ENCODE results near the gene ADAM17.

DNA sequence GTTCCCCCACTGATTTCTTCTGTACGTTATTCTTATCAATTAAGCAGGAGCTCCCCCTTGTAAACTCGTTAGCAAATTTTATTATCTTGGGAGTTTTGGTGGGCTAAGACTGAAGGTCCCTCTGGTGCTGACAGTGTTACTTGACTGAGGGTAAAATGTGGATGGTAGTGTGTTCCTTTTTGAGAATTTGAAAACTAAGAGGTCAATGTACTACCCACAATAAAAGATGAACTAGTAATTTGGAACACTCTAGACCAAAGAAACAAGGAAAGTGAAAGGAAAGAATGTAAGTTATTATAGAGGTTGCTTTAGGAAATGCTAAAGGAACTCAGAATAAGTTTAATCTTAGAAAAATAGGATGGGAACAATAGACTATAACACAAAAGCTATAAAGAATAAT, 40.1 kb upstream of the ADAM17 start:
- TF ChIP-seq, protein P1, sequence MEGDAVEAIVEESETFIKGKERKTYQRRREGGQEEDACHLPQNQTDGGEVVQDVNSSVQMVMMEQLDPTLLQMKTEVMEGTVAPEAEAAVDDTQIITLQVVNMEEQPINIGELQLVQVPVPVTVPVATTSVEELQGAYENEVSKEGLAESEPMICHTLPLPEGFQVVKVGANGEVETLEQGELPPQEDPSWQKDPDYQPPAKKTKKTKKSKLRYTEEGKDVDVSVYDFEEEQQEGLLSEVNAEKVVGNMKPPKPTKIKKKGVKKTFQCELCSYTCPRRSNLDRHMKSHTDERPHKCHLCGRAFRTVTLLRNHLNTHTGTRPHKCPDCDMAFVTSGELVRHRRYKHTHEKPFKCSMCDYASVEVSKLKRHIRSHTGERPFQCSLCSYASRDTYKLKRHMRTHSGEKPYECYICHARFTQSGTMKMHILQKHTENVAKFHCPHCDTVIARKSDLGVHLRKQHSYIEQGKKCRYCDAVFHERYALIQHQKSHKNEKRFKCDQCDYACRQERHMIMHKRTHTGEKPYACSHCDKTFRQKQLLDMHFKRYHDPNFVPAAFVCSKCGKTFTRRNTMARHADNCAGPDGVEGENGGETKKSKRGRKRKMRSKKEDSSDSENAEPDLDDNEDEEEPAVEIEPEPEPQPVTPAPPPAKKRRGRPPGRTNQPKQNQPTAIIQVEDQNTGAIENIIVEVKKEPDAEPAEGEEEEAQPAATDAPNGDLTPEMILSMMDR (conservative IDR thresholded peaks at IDR 0.05 in 1 of 2, IDR thresholded peaks at IDR 0.05 in 1 of 2; ENCODE audit: extremely low read depth in 1 of 2, insufficient read depth in 1 of 2, low read depth in 1 of 2, low read length in 2 of 2), result no peak
- TF ChIP-seq EZH2 (IDR thresholded peaks at IDR 0.05; ENCODE audit: borderline replicate concordance, low read length), result no peak
